ENCODE data around the gene TRAM2. TPM values are rescaled to one million over a fixed set of nuclear protein-coding genes. Genes with fewer than 3 reads are reported as not detected.

The TRAM2 gene
- total and polyA plus RNA-seq, 10 of the 15 experiments (the other 5 are each of a cell fraction or from before 2014, with no cell fraction given) = 2.5 to 15.0 (median 11.0) TPM

DNA sequence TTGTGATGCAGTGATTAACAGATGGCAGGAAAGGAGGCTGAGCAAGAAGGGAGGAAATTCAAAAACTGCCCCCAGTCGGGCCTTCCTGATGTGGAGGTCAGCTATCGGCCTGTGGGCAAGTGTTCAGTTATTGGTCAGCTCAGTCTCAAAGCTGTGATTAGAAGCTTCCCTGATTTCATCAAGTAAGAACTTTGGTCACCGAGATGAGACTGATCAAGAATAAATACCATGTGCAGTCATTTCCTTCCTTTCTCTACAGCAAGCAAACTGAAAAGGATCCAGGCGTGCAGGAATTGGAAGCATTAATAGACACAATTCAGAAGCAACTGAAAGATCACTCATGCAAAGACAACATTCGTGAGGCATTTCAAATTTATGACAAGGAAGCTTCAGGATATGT is 87.0 kb downstream of the TRAM2 start (continued):
- TF ChIP-seq HDAC2 (IDR thresholded peaks at IDR 0.05) = no peak
- TF ChIP-seq POLR2A (IDR thresholded peaks at IDR 0.05; ENCODE audit: low read depth, low read length) = no peak
- no peak for TF ChIP-seq MXI1 (IDR thresholded peaks at IDR 0.05; ENCODE audit: low read depth, low read length)
- no peak for TF ChIP-seq BCL3 (IDR thresholded peaks at IDR 0.05; ENCODE audit: borderline replicate concordance, insufficient read depth, low read depth, low read length, poor library complexity, severe bottlenecking)
- no peak for TF ChIP-seq SUPT20H (IDR thresholded peaks at IDR 0.05; ENCODE audit: borderline replicate concordance, control insufficient read depth, low read depth, low read length)
- no peak for TF ChIP-seq ZNF24 (IDR thresholded peaks at IDR 0.05)
- TF ChIP-seq TBL1XR1 (IDR thresholded peaks at IDR 0.05; ENCODE audit: low read depth, low read length) = no peak
- no peak for TF ChIP-seq HCFC1 (IDR thresholded peaks at IDR 0.05; ENCODE audit: low read length)

DNA sequence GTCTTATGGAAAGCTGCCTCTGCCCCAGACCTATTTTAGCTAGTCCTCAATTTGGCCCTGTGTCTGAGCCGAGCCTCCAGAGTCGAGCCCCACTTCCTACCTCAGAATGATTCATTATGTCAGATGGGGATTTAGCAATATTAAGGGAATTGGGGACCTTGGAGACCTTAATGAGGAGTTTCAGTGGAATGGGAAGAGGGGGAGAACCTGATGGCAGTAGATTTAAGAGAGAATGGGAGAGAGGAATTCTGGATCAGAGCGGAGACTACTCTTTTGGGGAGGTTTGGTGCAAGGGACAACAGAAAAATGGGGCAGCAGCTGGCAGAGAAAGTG is 93.2 kb downstream of the TRAM2 start:
- H3K36me3 ChIP-seq (ENCODE audit: control insufficient read depth in 2 of 2, insufficient read depth in 2 of 2, low read length in 1 of 2) = no peaks in the 10 kb centered on the region
- DNase-seq (ENCODE audit: low read depth, low spot score) (no peak), FAIRE-seq (no peak), ATAC-seq (no peak)
- intact Hi-C loops (cut with micrococcal nuclease; ENCODE audit: unreplicated experiment) (no loop called here), in situ Hi-C loops (cut with MboI) (no loop called here)
- no peak overlapping the region for H3K27ac ChIP-seq (ENCODE audit: control insufficient read depth, insufficient read depth)
- no peak overlapping the region for H3K4me3 ChIP-seq
- H2AFZ ChIP-seq (ENCODE audit: control insufficient read depth, low read depth, low read length) = no peak overlapping the region
- ChIA-PET SMC1A (ENCODE audit: uncharacterized antibody, unreplicated experiment) (interaction anchor here (0.8 to 1.3 kb wide), 2 partner anchors 10 to 63 kb away, joined by 3 to 4 read pairs; no protein-coding TSS in a partner anchor), RAD21 (ENCODE audit: unreplicated experiment) (interaction anchor here (0.7 to 1.7 kb wide), 2 partner anchors 15 to 30 kb away, joined by 3 read pairs; no protein-coding TSS in a partner anchor), POLR2A (no interaction called here), CTCF (no interaction called here)
- no peak overlapping the region for H3K4me2 ChIP-seq (ENCODE audit: control insufficient read depth, insufficient read depth)
- H4K20me1 ChIP-seq (ENCODE audit: control insufficient read depth, insufficient read depth) = no peaks in the 10 kb centered on the region
- H3K27me3 ChIP-seq (replicated peaks in 1 of 2; ENCODE audit: control insufficient read depth in 2 of 2, insufficient read depth in 2 of 2, low read length in 1 of 2) = no peaks in the 10 kb centered on the region
- no peaks in the 10 kb centered on the region for H3K79me2 ChIP-seq (ENCODE audit: control insufficient read depth, insufficient read depth, low read length)
- no peaks in the 10 kb centered on the region; the same call in 2 of the 3 replicates for H3K9me3 ChIP-seq (replicated peaks; ENCODE audit: control insufficient read depth, insufficient read depth, low read length)
- no peaks in the 10 kb centered on the region for H3K4me1 ChIP-seq (ENCODE audit: control insufficient read depth, insufficient read depth, low read length)
- no peak overlapping the region for H3K9ac ChIP-seq (ENCODE audit: control insufficient read depth, insufficient read depth, low read length)
- 97% methylated on average over 3 of the region's 3 CpGs for WGBS (ENCODE audit: insufficient coverage, insufficient replicate concordance, low lambda C conversion rate, missing lambda C conversion rate)
- no TSS peak for BruUV-seq (replicated peaks)
- TF ChIP-seq TBL1XR1 (IDR thresholded peaks at IDR 0.05; ENCODE audit: low read depth, low read length) (no peak), YBX1 (IDR thresholded peaks at IDR 0.05) (no peak), STAT1 (conservative IDR thresholded peaks at IDR 0.05) (no peak), NFXL1 (IDR thresholded peaks at IDR 0.05; ENCODE audit: borderline replicate concordance) (no peak), KDM1A (IDR thresholded peaks at IDR 0.05; ENCODE audit: borderline replicate concordance) (no peak), DPF2 (IDR thresholded peaks at IDR 0.05) (no peak), HDAC6 (IDR thresholded peaks at IDR 0.05; ENCODE audit: unreplicated experiment) (no peak), EZH2 (IDR thresholded peaks at IDR 0.05; ENCODE audit: borderline replicate concordance, control insufficient read depth, low read depth, low read length) (no peak), FOS (IDR thresholded peaks at IDR 0.05; ENCODE audit: borderline replicate concordance, extremely low read depth, insufficient read length) (no peak), SPI1 (IDR thresholded peaks at IDR 0.05; ENCODE audit: borderline replicate concordance, insufficient read depth, low read depth, low read length) (no peak), IRF3 (IDR thresholded peaks at IDR 0.05) (no peak), PRDM15 (CRISPR knock-in tag; IDR thresholded peaks at IDR 0.05) (no peak), BHLHE40 (IDR thresholded peaks at IDR 0.05; ENCODE audit: borderline replicate concordance in 1 of 2, low read depth in 2 of 2, low read length in 1 of 2) (no peak)
